HG03064 (cell line): ENCODE data around the gene HSD17B14.

Source experiments
- ATAC-seq: cut with Tn5 transposase; IDR thresholded peaks from one replicate; pipeline ENCODE4 v1.9.1; 2021; ENCODE audit warnings: low read depth; ENCODE audit not compliant: unreplicated experiment

Gene HSD17B14

GRCh38 chr19:48833049-48833448 is 3.2 kb downstream of the HSD17B14 start:
- no peak for ATAC-seq

DNA sequence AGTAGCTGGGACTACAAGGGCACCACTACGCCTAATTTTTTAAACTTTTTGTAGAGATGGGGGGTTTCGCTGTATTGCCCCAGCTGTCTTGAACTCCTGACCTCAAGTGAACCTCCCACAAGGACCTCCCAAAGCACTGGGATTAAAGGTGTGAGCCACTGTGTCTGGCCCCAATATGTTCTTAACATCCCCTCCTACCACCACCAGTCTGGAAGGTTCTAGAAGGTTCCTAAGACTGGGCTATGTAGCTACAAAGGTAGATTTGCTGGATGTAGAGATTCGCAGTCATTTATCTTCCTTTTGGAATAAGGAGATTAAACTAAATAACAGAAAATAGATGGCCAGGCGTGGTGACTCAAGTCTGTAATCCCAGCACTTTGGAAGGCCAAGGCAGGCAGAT is 5.3 kb downstream of the HSD17B14 start:
- ATAC-seq, result no peak

DNA sequence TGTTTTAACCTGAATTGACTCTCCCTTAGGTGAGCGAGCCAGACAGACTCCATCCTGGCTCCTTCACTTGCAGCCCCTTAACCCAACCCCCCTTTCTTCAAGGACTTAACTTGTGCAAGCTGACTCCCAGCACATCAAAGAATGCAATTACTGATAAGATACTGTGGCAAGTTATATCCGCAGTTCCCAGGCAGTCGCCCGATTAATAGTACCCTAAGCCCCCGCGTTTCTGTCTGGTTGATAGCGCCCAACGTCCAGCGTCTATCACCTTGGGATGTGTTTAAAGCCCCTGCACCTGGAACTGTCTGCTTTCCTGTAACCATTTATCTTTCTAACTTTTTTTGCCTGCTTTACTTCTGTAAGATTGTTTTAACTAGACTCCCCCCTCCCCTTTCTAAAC is 6.2 kb downstream of the HSD17B14 start:
- no peak for ATAC-seq

DNA sequence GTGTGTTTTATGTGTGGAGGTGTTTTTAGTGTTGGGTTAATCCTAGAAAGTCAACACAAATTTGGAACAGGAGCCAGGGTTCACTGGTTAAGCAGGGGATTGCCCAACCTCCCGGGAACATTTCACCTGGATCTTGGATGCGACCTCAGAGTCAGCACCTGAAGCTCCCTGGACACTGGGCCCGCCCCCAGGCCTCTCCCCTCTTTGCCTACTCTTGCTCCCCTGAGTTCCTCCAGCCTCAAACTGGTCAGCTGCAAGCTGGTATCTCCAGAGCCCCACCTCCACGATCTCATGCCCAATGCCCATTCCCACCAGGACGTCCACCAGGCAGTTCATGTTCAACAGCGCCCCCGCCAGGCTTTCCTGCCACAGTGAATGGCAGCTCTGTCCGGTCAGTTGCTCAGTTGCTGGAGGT is 9.7 kb downstream of the HSD17B14 start:
- no peak for ATAC-seq

DNA sequence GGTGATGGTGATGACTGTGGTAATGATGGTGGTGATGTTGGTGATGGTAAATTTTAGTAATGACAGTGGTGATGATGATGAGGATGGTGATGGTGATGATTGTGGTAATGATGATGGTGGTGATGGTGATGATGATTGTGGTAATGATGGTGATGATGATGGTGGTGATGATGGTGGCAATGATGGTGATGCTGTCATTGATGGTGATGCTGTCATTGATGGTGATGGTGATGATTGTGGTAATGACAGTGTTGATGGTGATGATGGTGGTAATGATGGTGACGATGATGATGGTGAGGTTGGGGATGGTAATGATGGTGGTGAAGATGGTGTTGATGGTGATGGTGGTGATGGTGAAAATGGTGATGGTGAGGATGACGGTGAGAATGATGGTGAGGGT is 13.8 kb downstream of the HSD17B14 start:
- no peak for ATAC-seq

DNA sequence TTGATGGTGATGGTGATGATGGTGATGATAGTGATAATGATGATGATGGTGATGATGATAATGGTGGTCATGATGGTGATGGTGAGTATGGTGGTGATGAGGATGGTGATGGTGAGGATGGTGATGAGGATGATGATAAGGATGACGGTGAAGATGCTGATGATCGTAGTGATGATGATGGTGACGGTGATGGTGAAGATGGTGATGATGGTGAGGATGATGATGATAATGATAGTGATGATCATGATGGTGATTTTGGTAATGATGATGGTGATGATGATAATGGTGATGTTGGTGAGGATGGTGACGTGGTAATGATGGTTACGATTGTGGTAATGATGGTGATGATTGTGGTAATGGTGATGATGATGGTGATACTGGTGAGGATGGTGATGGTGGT is 14.7 kb downstream of the HSD17B14 start:
- ATAC-seq, result no peak

DNA sequence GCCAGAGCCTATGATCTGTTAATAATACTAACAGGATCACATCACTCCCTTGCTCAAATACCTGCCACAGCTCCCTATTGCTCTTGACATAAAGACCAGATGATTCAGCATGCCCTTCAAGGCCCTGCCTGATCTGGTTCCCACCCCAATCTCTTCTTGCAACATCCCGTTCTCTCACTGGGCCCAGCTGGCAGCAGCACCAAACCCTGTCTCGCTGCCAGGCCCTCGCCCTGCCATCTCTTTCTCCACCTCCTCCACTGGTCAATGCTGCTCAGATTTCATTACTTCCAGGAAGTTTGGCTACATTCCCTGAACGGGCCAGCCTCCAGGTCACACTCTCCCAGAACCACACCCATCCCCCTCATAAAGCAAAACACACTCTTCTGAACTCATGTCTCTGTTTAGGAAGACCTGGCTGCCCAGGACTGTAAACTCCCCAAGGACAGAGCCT is 16.9 kb downstream of the HSD17B14 start:
- no peak for ATAC-seq

GRCh38 chr19:48818234-48818820 is 18.0 kb downstream of the HSD17B14 start:
- ATAC-seq, result no peak

DNA sequence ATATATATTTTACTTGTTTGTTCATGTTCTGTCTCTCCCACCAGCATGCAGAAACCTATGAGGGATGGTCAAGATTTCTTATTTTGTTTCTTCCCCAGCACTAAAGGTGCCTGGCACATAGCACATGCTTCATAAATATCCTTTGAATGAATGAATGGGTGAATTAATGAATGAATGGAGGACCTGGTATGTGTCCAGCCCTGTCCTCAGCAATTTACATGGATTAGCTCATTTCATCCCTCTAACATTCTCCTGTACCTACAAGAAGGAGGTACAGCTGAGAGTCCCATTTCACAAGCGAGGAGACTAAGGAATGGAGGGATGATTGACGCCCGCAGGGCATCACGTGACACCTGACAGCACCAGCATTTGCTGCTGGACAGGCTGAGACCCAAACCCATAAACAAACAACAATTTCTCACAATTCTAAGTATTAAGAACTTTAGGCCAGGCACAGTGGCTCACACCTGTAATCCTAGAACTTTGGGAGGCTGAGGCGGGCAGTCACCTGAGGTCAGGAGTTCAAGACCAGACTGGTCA is 18.6 kb downstream of the HSD17B14 start:
- ATAC-seq, result no peak

DNA sequence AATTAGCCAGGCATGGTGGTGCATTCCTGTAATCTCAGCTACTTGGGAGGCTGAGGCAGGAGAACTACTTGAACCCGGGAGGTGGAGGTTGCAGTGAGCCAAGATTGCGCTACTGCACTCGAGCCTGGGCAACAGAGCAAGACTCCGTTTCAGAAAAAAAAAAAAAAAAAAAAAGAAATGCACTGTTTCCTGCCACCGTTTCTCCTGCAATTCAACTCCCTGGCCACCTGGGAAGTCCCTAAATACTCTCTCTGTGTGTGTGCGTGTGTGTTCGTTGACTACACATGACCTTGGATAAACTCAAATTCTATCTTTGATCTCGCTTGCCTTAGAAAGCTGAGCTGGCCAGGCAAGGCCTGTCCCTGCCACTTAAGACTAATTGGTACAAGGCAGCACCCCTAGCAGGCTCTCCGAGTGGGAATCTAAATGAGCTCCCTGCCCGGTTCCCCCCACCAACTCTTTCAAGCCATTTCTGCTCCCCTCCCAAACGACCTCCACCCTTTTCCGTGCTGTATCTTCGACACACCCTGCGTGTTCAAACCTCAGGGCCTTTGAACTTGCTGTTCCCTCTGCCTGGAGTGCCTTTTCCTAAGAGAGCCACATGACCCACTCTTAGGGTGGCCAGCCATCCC is 20.3 kb downstream of the HSD17B14 start:
- no peak for ATAC-seq

DNA sequence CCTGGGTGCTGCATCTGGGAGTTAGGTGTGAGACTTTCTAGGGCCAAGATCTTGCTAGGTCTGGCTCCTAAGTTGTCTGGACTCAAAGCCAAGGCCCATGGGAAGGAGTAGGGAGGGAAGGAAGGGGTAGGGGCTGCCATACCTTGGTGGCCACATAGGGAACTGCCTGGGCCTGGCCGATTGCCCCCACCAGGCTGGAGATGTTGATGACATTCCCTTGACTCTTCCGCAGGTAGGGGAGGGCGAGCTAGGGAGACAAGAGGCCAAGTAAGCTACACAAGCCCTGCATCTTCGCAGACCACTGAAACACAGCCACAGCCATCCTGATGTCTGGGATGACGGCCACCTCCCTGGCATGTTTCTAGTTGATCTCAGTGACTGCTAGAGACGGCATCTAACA is 21.4 kb downstream of the HSD17B14 start:
- no peak for ATAC-seq

- ATAC-seq, result no peak
Measured at GRCh38 chr19:48813123-48813913, 23.0 kb downstream of the HSD17B14 start.

DNA sequence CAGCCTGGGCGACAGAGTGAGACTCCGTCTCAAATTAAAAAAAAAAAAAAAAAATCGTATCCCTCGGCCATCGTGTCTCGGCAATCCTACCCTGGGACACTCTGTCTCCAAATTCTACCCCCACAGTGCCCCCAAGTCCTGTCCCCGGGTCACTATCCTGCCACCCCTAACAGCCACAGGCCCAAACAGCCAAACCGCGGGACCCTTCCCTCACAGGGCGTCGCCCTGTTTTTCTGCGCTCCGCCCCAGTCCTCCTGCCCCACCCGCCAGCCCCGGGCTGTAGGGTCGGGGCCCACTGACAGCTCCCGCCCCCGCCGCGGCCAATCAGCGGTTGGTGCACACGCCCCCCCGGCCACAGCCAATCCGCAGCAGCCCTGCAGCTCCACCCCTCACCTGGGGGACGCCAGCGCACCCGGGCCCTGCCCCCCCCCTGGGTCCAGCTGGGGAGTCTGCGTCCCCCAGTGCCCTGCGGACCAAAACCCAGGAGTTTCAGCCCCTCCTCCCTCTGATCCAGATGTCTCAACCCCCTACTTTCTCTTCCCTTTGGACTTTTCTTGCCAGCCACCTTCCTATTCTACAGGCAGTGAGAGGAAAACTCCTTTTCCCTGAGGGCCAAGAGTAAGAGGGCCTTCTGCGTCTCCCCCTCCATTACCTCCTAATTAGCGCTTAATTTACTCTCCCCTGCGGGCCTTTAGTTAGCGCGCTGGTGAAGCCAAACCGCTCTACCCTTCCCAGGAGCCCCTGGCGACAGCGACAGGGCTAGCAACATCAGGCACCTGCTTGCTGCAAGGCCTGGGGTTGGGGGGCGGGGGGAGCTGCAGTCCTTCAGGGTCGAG is 24.0 kb downstream of the HSD17B14 start:
- ATAC-seq, result no peak

- no peak for ATAC-seq
Measured at GRCh38 chr19:48810151-48810550, 26.1 kb downstream of the HSD17B14 start.

DNA sequence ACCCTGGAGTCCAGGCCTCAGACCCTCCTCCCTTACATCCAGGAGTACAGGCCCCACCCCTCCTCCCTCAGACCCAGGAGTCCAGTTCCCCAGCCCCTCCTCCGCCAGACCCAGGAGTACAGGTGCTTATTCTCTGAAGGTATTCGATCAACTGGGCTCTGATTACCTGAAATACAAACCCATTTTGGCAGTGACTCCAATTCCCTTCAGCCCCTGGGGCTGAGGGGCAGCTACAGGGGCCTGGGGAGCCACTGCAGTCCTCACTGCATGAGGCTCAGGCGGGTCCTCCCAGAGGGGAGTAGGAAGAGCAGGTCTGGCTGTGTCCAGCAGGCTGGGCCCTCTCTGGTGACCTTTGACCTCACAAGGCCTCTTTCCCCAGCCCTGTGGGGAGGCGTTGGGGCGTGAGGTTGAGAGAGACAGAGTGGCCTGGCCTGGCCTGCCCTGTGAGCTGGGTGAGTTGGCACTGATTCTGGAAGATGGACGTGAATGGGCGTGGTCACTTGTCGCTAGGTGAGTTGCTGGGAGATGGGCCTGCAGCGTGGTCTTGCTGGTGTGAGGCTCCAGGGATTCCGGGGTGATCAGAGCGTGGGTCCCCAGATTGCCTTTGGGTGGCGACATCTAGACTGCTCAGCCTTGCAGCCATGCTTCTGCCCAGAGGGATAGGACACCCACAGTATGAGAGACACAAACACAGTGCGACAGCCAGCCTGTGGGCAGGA is 28.5 kb downstream of the HSD17B14 start:
- no peak for ATAC-seq

DNA sequence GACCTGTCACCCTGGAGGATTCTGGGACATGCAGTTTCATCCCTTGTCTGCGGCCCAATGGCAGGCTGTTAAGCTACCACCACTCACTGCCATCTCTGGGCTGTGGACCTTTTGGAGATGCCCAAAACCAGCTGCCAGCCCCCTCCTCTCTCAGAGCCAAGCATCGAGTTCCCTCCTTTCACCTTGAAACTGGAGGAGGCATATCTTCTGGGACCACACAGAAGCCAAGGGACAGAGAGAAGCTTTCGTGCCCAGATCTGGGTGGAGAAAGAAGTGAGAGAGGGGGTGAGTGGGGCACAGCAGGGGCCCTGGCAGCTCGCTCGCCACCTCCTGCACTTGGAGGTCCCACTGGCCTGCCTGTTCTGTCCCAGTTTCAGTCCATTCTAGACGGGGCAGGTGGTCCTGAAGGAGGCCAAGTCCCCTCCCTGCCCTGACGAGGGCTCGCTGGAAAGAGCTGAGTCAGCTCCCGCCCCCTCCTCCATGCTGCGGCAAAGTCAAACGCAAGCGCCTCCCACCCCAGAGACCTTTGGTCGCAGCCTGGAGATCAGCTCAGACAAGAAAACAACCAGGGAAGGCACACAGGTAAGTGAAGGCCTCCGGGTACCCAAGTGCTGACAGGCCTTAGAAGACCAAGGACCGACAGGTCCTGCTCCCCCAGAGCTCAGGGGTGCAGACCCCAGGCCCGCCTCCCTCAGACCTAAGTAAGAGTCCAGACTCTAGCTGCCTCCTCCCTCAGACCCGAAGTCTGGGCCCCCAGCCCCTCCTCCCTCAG is 29.3 kb downstream of the HSD17B14 start:
- ATAC-seq, result no peak

GRCh38 chr19:48806518-48806817 is 29.8 kb downstream of the HSD17B14 start:
- no peak for ATAC-seq

DNA sequence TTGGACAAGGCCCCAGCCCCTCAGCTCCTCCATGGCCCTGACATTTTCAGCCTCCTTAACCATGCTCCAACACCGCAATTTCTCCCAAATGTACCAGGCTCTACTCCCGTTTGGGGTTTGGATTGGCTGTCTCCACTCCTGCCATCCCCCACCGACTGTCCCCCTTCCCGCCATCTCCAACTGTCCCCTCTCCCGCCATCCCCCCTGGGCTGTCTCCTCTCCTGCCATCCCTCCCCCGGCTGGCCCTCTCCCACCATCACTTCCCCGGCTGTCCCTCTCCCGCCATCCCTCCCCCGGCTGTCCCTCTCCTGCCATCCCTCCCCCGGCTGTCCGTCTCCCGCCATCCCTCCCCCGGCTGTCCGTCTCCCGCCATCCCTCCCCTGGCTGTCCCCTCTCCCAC is 30.8 kb downstream of the HSD17B14 start:
- ATAC-seq, result no peak

GRCh38 chr19:48804496-48804895 is 31.8 kb downstream of the HSD17B14 start:
- no peak for ATAC-seq

- ATAC-seq, result no peak
Measured at GRCh38 chr19:48802623-48803022, 33.7 kb downstream of the HSD17B14 start.
